Right ventricle myocardium inferior (tissue), 1 donor: Measurements from ENCODE around the gene AK4. TPM values are rescaled to one million over a fixed set of nuclear protein-coding genes. Genes with fewer than 3 reads are reported as not detected.

Source experiments
- ATAC-seq: fragments of 200-7000 bp; cut with Tn5 transposase; one replicate; pipeline ENCODE4 v1.9.1; 2020; ENCODE audit warnings: mild to moderate bottlenecking, moderate library complexity
- DNase-seq: peaks from one replicate; pipeline ENCODE4 v3.0.0; 2021; ENCODE audit errors: missing footprints
- intact Hi-C: fragments of 100-400 bp; cut with DNase I; formaldehyde crosslinking; loops from one replicate; pipeline ENCODE4 v1.11.0; 2022
- total RNA-seq: library from RNA; stranded (reverse); fragmentation: NEBNext Ultra II Directional; extraction: Animal tissue kit (Norgen Biotek cat#: 25700); gene quantifications from one replicate; pipeline ENCODE4 v1.2.1, GENCODE V29; 2021
- donor health status: DM: no; HTN: yes; CAD: no; lungs with severe emphysema.

The AK4 gene
- total RNA-seq, 1 donor from 2014 or later = 153 TPM

DNA sequence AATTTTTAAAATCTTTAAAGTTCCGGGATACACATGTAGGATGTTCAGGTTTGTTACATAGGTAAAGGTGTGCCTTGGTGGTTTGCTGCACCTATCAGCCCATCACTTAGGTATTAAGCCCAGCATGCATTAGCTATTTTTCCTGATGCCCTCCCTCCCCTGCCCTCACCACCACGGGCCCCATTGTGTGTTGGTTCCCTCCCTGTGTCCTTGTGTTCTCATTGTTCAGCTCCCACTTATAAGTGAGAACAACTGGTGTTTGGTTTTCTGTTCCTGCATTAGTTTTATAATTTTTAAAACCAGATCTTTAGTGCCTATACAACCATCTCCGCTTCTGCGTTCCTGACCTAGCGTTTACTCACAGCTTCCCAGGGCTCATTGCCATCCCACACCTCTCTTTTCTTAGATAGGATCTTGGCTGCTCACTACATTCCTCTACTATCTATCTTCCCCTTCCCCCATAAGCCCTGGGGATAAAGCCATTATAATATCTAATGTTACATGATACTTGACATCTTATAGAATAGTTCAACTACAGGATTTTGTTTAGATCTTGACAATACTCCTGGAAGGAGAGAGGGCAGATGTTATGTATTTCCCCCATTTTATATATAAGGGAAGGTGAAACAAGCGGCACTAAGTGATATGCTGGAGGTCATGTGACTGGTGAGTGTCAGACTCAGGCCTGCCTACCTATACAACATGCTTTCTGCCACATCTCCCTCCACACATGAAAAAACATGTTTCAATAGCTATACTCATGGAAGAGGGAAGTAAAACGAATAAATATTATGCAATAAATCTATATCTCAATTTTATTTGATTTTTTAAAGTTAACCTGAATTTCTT, 109.1 kb downstream of the AK4 start:
- intact Hi-C loops = no loop called here
- ATAC-seq = no peak
- no peak for DNase-seq

GRCh38 chr1:65258106-65258505, 110.1 kb downstream of the AK4 start:
- intact Hi-C loops = no loop called here
- no peak for DNase-seq

GRCh38 chr1:65259816-65260215, 111.8 kb downstream of the AK4 start:
- no peak for DNase-seq
- intact Hi-C loops = no loop called here
- ATAC-seq = no peak

More at GRCh38 chr1:65258106-65258505, 110.1 kb downstream of the AK4 start:
- ATAC-seq = no peak

DNA sequence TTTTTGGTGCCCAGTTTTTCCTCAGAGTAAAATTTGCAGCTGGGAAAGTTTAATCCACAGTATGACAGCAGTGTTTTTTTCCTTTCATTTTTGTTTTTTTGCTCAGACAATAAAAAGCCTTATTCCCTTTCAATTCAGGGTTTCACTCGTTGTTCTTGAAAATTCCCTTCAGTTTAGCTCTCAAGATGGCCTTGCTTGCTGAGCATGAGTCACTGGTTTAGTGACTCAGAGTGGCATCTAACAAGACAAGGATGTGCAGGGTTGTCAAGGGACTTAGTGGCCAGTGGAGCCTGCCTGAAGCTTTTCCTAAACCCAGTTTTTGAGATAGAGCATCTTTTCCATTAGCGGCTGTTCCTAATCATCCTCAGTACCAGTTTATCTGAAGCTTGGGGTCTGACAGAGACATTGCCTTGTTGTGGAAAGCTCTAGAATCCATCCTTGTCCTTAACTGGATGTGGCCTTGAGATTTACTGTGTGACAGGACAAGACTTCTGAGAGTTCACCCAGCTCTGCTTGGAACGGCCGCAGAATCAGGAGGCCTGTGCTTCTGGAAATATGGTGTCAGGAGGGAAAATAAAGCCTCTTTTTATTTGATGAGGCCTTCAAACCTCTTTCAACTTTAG, 113.0 kb downstream of the AK4 start:
- DNase-seq (no peak), ATAC-seq (no peak)
- intact Hi-C loops = no loop called here

DNA sequence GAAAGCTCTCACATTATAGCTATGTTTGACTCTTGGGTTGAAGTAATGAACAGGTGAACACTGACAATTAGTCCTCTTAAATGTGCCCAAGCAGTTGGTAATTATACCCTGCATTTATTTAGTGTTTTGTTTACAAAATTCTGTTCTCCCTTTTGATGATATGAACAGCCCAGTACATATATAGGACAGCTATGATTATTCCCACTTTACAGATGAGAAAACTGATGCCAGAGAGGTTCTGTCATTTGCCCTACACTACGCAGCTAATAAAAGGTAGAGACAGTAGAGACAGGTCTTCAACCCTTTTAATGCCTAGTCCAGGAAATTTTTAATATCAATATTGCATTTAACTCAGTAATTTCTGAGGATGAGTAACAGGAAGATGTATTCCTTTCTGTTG, 115.3 kb downstream of the AK4 start:
- intact Hi-C loops = no loop called here
- DNase-seq = no peak
- no peak for ATAC-seq

DNA sequence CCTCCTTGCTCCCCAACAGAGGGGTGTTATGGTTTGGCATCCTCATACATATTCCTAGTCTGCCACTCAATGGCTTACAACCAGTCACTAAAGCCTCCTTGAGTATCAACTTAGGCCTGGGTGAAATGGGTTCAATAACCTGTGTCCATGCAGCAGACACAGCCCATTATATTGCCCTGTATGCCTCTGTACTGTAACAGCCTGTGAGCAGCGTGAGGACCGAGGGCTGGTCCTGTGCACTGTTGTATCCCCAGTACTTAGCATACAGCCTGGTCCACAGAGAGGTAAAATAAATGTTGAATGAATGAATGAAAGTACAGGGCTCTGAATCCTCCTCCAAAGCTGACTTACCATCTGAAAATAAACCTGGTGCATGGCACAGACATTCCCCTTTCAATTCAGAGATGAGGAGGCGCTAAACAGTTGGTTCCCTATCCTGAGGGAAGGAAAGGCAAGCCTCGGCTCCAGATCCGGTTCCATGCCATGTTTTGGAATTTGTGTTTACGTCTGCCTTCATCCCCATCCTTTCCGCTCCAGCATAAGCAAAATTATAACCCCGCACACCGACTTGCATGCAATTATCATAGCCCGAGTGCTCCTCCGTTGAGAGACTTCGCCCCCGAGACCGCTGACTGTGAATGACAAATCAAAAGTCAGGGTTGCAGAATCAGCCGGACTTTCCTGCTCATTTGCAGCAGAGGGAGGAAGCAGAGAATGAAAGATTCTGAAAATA, 116.4 kb downstream of the AK4 start:
- no peak for DNase-seq
- intact Hi-C loops = no loop called here
- no peak for ATAC-seq

DNA sequence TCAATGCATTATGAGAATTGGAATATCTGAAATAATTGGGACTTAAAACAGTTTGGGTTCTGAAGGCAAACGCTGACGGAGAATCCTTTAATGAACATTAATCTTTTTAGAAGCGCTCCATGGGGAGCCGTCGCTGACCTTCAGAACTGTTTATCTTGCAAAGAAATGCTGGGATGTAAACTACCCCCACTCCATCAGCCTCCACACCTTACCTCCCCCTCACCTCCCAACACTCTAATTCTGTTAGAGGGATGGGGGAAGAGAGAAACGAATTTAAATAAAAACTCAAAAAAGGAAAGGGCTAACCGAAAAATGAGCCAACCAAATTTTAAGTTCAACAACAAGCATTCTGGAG, 117.3 kb downstream of the AK4 start:
- no peak for ATAC-seq
- intact Hi-C loops = loop anchor here (5.0 kb wide), 1 partner anchor 157 kb away; the partner anchor contains the start of genes LEPR and LEPROT
- no peak for DNase-seq

- ATAC-seq (peak; percentile 85), DNase-seq (no peak)
- intact Hi-C loops = loop anchor here (5.0 kb wide), 1 partner anchor 156 kb away; the partner anchor contains the start of genes LEPR and LEPROT
Observed at GRCh38 chr1:65265651-65266351, 117.8 kb downstream of the AK4 start.

DNA sequence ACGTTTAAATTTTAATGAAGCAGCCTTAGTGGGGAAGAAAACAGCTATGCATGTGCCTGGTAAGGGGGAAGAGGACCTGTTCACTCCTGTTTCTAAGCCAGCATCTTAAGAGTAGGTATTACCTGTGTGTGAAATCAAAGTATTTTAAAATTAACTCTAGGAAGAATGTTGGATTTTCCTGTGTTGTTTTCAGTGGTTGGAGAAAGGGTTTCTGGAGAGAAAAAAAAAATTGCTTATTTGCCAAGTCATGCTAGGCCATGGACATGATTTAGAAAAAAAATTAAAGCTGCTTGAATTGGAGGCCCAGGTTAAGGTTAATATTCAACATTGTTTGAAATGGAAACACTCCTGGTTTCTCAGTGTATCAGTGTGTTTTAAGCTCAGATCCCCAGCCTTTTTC, 118.5 kb downstream of the AK4 start:
- intact Hi-C loops = loop anchor here (5.0 kb wide), 1 partner anchor 156 kb away; the partner anchor contains the start of genes LEPR and LEPROT
- no peak for DNase-seq
- ATAC-seq = no peak

GRCh38 chr1:65267271-65267670, 119.3 kb downstream of the AK4 start:
- no peak for DNase-seq
- intact Hi-C loops = loop anchor here (5.0 kb wide), 1 partner anchor 155 kb away; the partner anchor contains the start of genes LEPR and LEPROT
- ATAC-seq = no peak

GRCh38 chr1:65267683-65268082, 119.7 kb downstream of the AK4 start:
- intact Hi-C loops = loop anchor here (5.0 kb wide), 1 partner anchor 155 kb away; the partner anchor contains the start of genes LEPR and LEPROT
- DNase-seq = no peak
- ATAC-seq = no peak

DNA sequence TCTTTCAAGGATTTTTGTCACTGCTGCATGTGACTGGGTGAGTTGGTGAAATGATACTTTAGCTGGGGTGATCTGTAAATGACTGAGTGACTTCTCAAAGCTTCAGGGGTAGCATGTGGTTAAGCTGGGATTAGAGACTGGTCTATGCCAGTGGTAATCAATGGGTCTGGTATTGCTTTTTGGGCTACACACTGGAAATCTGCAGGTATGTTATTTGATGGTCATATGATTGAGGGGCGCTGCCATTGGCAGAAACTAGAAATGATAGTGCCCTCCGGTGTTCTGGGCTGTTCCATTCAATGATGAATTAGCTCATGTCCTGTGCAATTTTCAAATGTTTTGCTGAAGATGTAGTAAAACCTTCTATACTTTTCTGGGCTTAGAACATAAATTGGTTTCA, 121.6 kb downstream of the AK4 start:
- DNase-seq = no peak
- intact Hi-C loops = loop anchor here (5.0 kb wide), 1 partner anchor 153 kb away; the partner anchor contains the start of genes LEPR and LEPROT
- no peak for ATAC-seq

GRCh38 chr1:65276197-65276939, 128.4 kb downstream of the AK4 start:
- intact Hi-C loops = no loop called here
- DNase-seq = no peak
- no peak for ATAC-seq

DNA sequence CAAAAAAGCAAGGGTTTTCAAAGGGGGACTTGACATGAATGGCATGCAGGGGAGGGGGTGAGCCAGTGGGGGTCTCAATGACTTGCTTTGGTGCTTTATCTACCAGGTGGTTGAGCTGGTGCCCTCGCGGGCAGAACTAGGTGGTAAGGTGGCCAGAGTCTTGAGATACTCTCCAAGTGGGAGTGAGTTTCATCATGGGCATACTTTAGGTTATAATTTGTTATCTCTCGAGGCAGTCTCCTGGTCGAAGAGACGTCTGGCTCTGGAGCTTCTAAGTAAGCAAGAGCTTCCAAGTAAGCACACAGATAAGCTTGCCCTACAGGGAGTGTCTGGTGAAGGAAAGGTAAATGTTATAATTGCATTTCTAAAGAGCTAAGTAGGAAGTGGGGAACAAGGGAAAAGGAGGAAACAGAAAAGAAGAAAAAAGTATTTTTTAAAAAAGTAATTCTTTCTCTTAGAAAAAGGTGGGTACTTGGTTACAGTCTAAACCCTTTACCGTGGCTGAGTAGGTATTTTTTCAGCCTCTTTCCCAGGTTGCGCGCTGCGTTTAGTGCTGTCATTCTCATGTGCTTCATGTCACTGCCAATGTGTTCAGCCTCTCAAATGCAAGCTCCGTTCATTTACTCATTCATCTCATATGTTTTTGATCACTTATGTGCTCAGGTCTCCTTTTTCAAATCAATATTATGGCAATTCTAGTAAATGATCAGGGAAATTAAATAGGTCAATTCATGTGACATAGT, 129.8 kb downstream of the AK4 start:
- no peak for DNase-seq
- intact Hi-C loops = no loop called here
- no peak for ATAC-seq

GRCh38 chr1:65278376-65279069, 130.5 kb downstream of the AK4 start:
- no peak for DNase-seq
- ATAC-seq = no peak
- intact Hi-C loops = no loop called here

DNA sequence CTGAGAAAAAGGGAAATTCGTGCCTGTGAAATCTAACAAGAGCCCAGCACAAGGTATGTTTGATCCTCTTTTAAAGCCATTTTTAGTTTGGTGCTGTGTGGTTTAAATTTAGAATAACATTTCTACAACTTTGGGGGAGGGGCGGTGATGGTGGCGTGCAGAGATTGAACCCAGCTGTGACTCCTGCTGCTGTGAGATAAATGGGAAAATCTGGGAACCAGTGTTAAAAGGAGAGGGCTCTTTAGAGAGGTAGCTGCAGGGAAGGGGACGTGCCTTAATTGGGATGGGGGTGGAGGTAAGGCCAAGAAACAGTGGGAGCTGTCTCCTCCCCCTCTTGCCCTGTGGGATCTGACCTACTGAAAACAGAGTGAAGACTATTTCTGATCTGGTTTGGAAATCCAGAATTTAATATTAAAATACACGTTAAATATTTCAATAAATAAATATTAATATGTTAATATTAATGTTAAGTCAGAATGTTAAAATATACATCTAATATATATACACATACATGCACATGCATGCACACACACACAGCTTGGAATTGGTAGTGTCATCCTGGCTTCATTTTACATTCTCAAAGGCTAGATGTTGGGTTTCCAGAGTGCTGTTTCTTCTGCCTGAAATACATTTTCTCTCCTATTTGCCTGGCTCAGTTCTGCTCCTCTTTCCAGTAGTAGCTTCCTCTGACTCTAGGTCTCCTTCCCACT, 131.2 kb downstream of the AK4 start:
- no peak for DNase-seq
- ATAC-seq = no peak
- intact Hi-C loops = no loop called here
